Colonic mucosa (tissue), 4 donors: Measurements from ENCODE around the gene CLHC1. TPM values are rescaled to one million over a fixed set of nuclear protein-coding genes. Genes with fewer than 3 reads are reported as not detected.
A peak's percentile ranks its signal among the peaks of the same experiment; 100 is the strongest.
"Not testable (repeated sequence)": the region's sequence is repeated elsewhere in the genome, so short reads cannot be mapped to it uniquely, and the experiment has no call there.

ENCODE experiments used
- DNase-seq: peaks from one replicate; pipeline ENCODE4 v3.0.0-alpha.2; 2020
- H3K27ac ChIP-seq: fragments of 200-600 bp; one replicate; pipeline ENCODE4 v1.8.0; 2021
- H3K27me3 ChIP-seq: fragments of 200-600 bp; one replicate; pipeline ENCODE4 v1.8.0; 2021
- H3K36me3 ChIP-seq: fragments of 200-600 bp; one replicate; pipeline ENCODE4 v1.8.0; 2021
- H3K4me1 ChIP-seq: fragments of 200-600 bp; one replicate; pipeline ENCODE4 v1.8.0; 2021; ENCODE audit warnings: mild to moderate bottlenecking
- H3K4me3 ChIP-seq: fragments of 200-600 bp; one replicate; pipeline ENCODE4 v1.8.0; 2021
- H3K9ac ChIP-seq, 2 donors: one replicate each; pipeline ENCODE4 v1.7.0; 2013; ENCODE audit warnings: control low read depth in 2 of 2, low read depth in 2 of 2, low read length in 2 of 2
- H3K9me3 ChIP-seq: fragments of 200-600 bp; one replicate; pipeline ENCODE4 v1.8.0; 2021
- intact Hi-C: fragments of 100-400 bp; cut with DNase I; formaldehyde crosslinking; loops from one replicate; pipeline ENCODE4 v1.14.1; 2022
- total RNA-seq, 2 donors: library from RNA; stranded (reverse); fragmentation: NEBNext Ultra II Directional in 1 of 2; extraction: Animal tissue kit (Norgen Biotek cat#: 25700) in 1 of 2; gene quantifications; one replicate each; pipeline ENCODE4 v1.2.1, GENCODE V29; 2021
- TF ChIP-seq, protein P1 (sequence below): fragments of 200-600 bp; IDR thresholded peaks from one replicate; pipeline ENCODE4 v1.8.0; 2022; ENCODE audit warnings: antibody characterized with exemption, mild to moderate bottlenecking
- donor health status: healthy.
- donor health status: DM: no; HTN: no; CAD: no.
- donor health status: DM: no; HTN: no; CAD: no.

Gene CLHC1
- total RNA-seq, 2 donors from 2014 or later: 8.1 to 8.9 TPM

GRCh38 chr2:55232863-55233657, 967 bp upstream of the CLHC1 start:
- Histone ChIP-seq H3K9me3 (no peaks in the 10 kb centered on the region), H3K9ac (peak overlapping the region; percentile 82 to 98), H3K36me3 (no peaks in the 10 kb centered on the region), H3K4me3 (peak overlapping the region; percentile 83), H3K4me1 (peaks cover 6% of the 10 kb centered on the region), H3K27me3 (no peaks in the 10 kb centered on the region), H3K27ac (peak overlapping the region; percentile 88)
- TF ChIP-seq, protein P1, sequence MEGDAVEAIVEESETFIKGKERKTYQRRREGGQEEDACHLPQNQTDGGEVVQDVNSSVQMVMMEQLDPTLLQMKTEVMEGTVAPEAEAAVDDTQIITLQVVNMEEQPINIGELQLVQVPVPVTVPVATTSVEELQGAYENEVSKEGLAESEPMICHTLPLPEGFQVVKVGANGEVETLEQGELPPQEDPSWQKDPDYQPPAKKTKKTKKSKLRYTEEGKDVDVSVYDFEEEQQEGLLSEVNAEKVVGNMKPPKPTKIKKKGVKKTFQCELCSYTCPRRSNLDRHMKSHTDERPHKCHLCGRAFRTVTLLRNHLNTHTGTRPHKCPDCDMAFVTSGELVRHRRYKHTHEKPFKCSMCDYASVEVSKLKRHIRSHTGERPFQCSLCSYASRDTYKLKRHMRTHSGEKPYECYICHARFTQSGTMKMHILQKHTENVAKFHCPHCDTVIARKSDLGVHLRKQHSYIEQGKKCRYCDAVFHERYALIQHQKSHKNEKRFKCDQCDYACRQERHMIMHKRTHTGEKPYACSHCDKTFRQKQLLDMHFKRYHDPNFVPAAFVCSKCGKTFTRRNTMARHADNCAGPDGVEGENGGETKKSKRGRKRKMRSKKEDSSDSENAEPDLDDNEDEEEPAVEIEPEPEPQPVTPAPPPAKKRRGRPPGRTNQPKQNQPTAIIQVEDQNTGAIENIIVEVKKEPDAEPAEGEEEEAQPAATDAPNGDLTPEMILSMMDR: no peak
- DNase-seq: peak; percentile 41
- intact Hi-C loops: loop anchor here (10.0 kb wide), 1 partner anchor 192 kb away; no protein-coding TSS in a partner anchor

DNA sequence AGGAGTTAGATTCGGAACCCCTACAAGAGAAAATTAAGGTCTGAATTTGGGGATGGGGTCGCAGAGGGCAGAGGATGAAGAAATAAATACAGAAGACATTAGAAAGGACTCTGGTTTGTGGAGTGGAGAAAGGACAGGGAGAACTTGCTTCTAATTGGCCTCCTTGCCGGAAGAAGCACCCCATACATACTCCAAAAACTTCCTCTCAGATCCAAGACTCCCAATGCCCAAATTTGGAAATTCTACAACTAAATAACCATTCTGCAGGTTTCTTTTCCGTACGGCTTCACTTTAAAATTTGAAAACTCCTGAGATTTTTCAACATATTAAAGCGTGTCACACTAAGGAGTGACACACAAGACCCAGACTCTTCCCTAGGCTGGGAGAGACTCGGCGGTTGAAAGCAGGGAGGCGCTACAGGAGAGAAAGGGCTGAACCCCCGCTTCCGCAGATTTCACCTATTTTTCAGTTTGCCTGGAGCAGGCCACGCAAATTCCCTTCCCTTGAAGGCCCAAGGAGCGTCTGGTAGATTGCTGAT, 478 bp downstream of the CLHC1 start:
- peak overlapping the region; percentile 58 to 98 for H3K9ac ChIP-seq
- peak overlapping the region; percentile 83 for H3K4me3 ChIP-seq
- DNase-seq: no peak
- H3K27ac ChIP-seq: peak overlapping the region; percentile 88
- TF ChIP-seq, protein P1: no peak
- H3K9me3 ChIP-seq: no peaks in the 10 kb centered on the region
- no peaks in the 10 kb centered on the region for H3K27me3 ChIP-seq
- intact Hi-C loops: loop anchor here (2.0 to 10.0 kb wide), 2 partner anchors 37 to 193 kb away; partner anchors contain the start of gene MTIF2
- H3K36me3 ChIP-seq: no peaks in the 10 kb centered on the region
- H3K4me1 ChIP-seq: peaks cover 6% of the 10 kb centered on the region

GRCh38 chr2:55230551-55230950, 1.5 kb downstream of the CLHC1 start:
- H3K4me3 ChIP-seq: no peak overlapping the region
- intact Hi-C loops: loop anchor here (2.0 to 10.0 kb wide), 2 partner anchors 38 to 194 kb away; partner anchors contain the start of gene MTIF2
- H3K36me3 ChIP-seq: no peaks in the 10 kb centered on the region
- no peak overlapping the region for H3K9ac ChIP-seq
- no peak for DNase-seq
- H3K4me1 ChIP-seq: peaks cover 6% of the 10 kb centered on the region
- TF ChIP-seq, protein P1: no peak
- H3K9me3 ChIP-seq: no peaks in the 10 kb centered on the region
- H3K27ac ChIP-seq: no peak overlapping the region
- H3K27me3 ChIP-seq: no peaks in the 10 kb centered on the region

- intact Hi-C loops: no loop called here
- TF ChIP-seq, protein P1: no peak
- H3K36me3 ChIP-seq: no peaks in the 10 kb centered on the region
- H3K27ac ChIP-seq: no peak overlapping the region
- DNase-seq: no peak
- H3K9me3 ChIP-seq: no peaks in the 10 kb centered on the region
- no peak overlapping the region for H3K4me3 ChIP-seq
- no peaks in the 10 kb centered on the region for H3K27me3 ChIP-seq
- H3K4me1 ChIP-seq: peaks cover 6% of the 10 kb centered on the region
- no peak overlapping the region for H3K9ac ChIP-seq
Observed at GRCh38 chr2:55229221-55229620, 2.9 kb downstream of the CLHC1 start.

- intact Hi-C loops: no loop called here
- Histone ChIP-seq H3K4me3 (no peak overlapping the region), H3K9ac (no peak overlapping the region), H3K9me3 (no peaks in the 10 kb centered on the region), H3K36me3 (no peaks in the 10 kb centered on the region), H3K27ac (no peak overlapping the region), H3K4me1 (no peaks in the 10 kb centered on the region), H3K27me3 (no peaks in the 10 kb centered on the region)
- TF ChIP-seq, protein P1: no peak
- no peak for DNase-seq
Observed at GRCh38 chr2:55228226-55228563, 3.9 kb downstream of the CLHC1 start.

DNA sequence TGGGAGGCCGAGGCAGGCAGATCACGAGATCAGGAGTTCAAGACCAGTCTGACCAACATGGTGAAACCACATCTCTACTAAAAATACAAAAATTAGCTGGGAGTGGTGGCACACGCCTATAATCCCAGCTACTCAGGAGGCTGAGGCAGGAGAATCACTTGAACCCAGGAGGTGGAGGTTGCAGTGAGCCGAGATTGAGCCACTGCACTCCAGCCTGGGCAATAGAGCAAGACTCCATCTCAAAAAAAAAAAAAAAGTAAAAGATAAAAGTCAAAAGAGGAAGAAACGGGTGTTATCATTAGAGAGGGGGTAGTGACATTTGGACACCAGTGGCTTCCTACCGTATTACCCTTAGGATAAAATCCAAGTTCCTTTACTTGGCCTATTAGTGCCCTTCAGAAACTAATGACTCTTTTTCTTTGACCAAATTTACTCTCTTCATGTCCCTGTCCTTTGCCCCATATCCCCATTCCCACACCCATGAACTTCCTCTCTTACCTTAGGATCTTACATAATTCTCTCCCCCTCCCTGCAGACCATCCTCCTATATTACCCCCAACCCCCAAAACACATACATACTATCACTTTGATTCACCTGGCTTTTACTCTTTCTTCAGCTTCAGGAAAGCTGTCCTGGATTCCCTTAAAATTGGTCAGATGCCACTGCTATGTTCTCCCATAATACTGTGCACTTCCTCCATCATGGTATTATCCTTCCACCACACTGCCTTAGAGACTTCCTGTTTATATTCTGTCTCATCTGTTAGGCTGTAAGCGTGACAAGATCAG, 4.5 kb downstream of the CLHC1 start:
- H3K36me3 ChIP-seq, H3K9me3 ChIP-seq, H3K27me3 ChIP-seq, H3K4me3 ChIP-seq, intact Hi-C loops, DNase-seq, H3K27ac ChIP-seq, H3K4me1 ChIP-seq, H3K9ac ChIP-seq: not testable (repeated sequence)
